B cell (primary cell): Measurements from ENCODE around the gene EHD1. TPM values are rescaled to one million over a fixed set of nuclear protein-coding genes. Genes with fewer than 3 reads are reported as not detected.

ENCODE experiments used
- ATAC-seq: fragments of 200-7000 bp; cut with Tn5 transposase; one replicate; pipeline ENCODE4 v1.10.0; 2021; ENCODE audit warnings: low read depth, mild to moderate bottlenecking, moderate number of reproducible peaks, moderate library complexity
- CTCF ChIA-PET: fragments of 350-600 bp; sonication (Branson Sonifier 250); formaldehyde crosslinking; loops from one replicate; lab custom pipeline; 2021; ENCODE audit warnings: antibody characterized with exemption, inconsistent platforms; lab: Charles Lee
- POLR2A ChIA-PET: fragments of 350-600 bp; sonication (Branson Sonifier 250); formaldehyde crosslinking; loops from one replicate; lab custom pipeline; 2021; ENCODE audit warnings: antibody characterized with exemption; lab: Charles Lee
- DNase-seq: peaks from one replicate; pipeline ENCODE4 v3.0.0; 2013
- H2AFZ ChIP-seq: 2 replicates; pipeline ENCODE4 v1.6.1; 2012; ENCODE audit warnings: mild to moderate bottlenecking, low read depth, low read length; ENCODE audit not compliant: insufficient read depth, poor library complexity, severe bottlenecking
- H3K27ac ChIP-seq, 2 donors: 1 replicate in 1 of 2; 2 replicates in 1 of 2; pipeline ENCODE4 v1.5.1; 2012 to 2013; ENCODE audit warnings: low read length in 2 of 2, mild to moderate bottlenecking in 2 of 2, moderate library complexity in 1 of 2
- H3K27me3 ChIP-seq, 4 experiments: fragments of 200-600 bp in 1 of 4; sonication (generic) in 1 of 4; replicated peaks in 1 of 4; 1 replicate in 2 of 4; 2 replicates in 2 of 4; pipeline versions ENCODE4 v1.6.1 to v1.7.0; 2013 to 2016; ENCODE audit warnings: low read length in 3 of 4, mild to moderate bottlenecking in 2 of 4, mixed read lengths in 1 of 4, moderate library complexity in 1 of 4; ENCODE audit not compliant: insufficient read depth in 4 of 4, control insufficient read depth in 3 of 4; ENCODE audit errors: control extremely low read depth in 1 of 4
- H3K36me3 ChIP-seq, 2 experiments: replicated peaks in 1 of 2; 1 replicate in 1 of 2; 2 replicates in 1 of 2; pipeline versions ENCODE4 v1.6.1 to v1.7.1; 2013; ENCODE audit warnings: low read length in 1 of 2; ENCODE audit not compliant: insufficient read depth in 2 of 2, control insufficient read depth in 1 of 2; ENCODE audit errors: control extremely low read depth in 1 of 2, extremely low read depth in 1 of 2
- H3K4me1 ChIP-seq, 2 donors: fragments of 200-600 bp in 1 of 2; sonication (generic) in 1 of 2; 1 replicate in 1 of 2; 2 replicates in 1 of 2; pipeline versions ENCODE4 v1.5.1 to v1.6.1; 2013 to 2017; ENCODE audit warnings: low read length in 2 of 2; ENCODE audit not compliant: control insufficient read depth in 2 of 2, insufficient read depth in 2 of 2
- H3K4me2 ChIP-seq: replicated peaks from 2 replicates; pipeline ENCODE3; 2012; ENCODE audit warnings: mild to moderate bottlenecking, low read depth, low read length; ENCODE audit not compliant: poor library complexity, severe bottlenecking
- H3K4me3 ChIP-seq, 5 experiments: fragments of 200-600 bp in 1 of 5; sonication (generic) in 1 of 5; 1 replicate in 3 of 5; 2 replicates in 2 of 5; pipeline versions ENCODE4 v1.5.1 to v1.7.0; 2011 to 2016; ENCODE audit warnings: low read length in 4 of 5, mild to moderate bottlenecking in 4 of 5, low read depth in 2 of 5, control low read depth in 1 of 5, moderate library complexity in 1 of 5; ENCODE audit not compliant: insufficient read depth in 1 of 5; ENCODE audit errors: control extremely low read depth in 1 of 5, extremely low read depth in 1 of 5
- H3K79me2 ChIP-seq: fragments of 200-600 bp; sonication (generic); one replicate; pipeline ENCODE4 v1.6.0; 2016; ENCODE audit warnings: low read length; ENCODE audit not compliant: control insufficient read depth, insufficient read depth
- H3K9ac ChIP-seq: fragments of 200-600 bp; sonication (generic); 2 replicates; pipeline ENCODE4 v1.6.1; 2017; ENCODE audit warnings: mild to moderate bottlenecking, low read length, moderate library complexity
- H3K9me3 ChIP-seq, 3 donors: one replicate each; pipeline versions ENCODE4 v1.6.1 to v1.7.1; 2013; ENCODE audit warnings: low read length in 2 of 3; ENCODE audit not compliant: control insufficient read depth in 2 of 3, insufficient read depth in 1 of 3; ENCODE audit errors: control extremely low read depth in 1 of 3
- H4K20me1 ChIP-seq: 2 replicates; pipeline ENCODE4 v1.6.0; 2012; ENCODE audit warnings: mild to moderate bottlenecking, low read length; ENCODE audit not compliant: insufficient read depth, control insufficient read depth, poor library complexity, severe bottlenecking
- H3K27ac Mint-ChIP-seq: one replicate; pipeline ENCODE4 v1.8.0; 2021; ENCODE audit warnings: mixed read lengths
- H3K27me3 Mint-ChIP-seq: one replicate; pipeline ENCODE4 v1.8.0; 2021; ENCODE audit warnings: mixed read lengths
- H3K4me1 Mint-ChIP-seq: one replicate; pipeline ENCODE4 v1.8.0; 2021; ENCODE audit warnings: mixed read lengths
- H3K4me3 Mint-ChIP-seq: one replicate; pipeline ENCODE4 v1.8.0; 2021; ENCODE audit warnings: mixed read lengths
- H3K9me3 Mint-ChIP-seq: one replicate; pipeline ENCODE4 v1.8.0; 2022; ENCODE audit warnings: mixed read lengths; ENCODE audit not compliant: insufficient read depth
- CTCF ChIP-seq: fragments of 200-600 bp; IDR thresholded peaks from one replicate; pipeline ENCODE4 v1.8.0; 2022; ENCODE audit warnings: antibody characterized with exemption, mild to moderate bottlenecking
- EZH2 ChIP-seq: IDR thresholded peaks from 2 replicates; pipeline ENCODE4 v1.6.1; 2012; ENCODE audit warnings: borderline replicate concordance, low read depth, mild to moderate bottlenecking, moderate library complexity, low read length; ENCODE audit not compliant: insufficient read depth, poor library complexity, severe bottlenecking
- WGBS: methylation state at CpG from one replicate; pipeline ENCODE4 v1.1.5; 2013; ENCODE audit warnings: missing lambda C conversion rate; ENCODE audit not compliant: insufficient coverage; 5-methylcytosine and 5-hydroxymethylcytosine counted together
- intact Hi-C: fragments of 100-400 bp; cut with micrococcal nuclease; formaldehyde crosslinking; loops from one replicate; pipeline ENCODE4 v1.10.0; 2022
- polyA plus RNA-seq: library from polyadenylated mRNA; depleted of rRNA; stranded (reverse); fragments of >200 nt; gene quantifications from 2 replicates; pipeline ENCODE4 v1.2.3, GENCODE V29; 2012
- total RNA-seq, 2 donors: library from RNA; stranded (reverse); fragments of 120-200 nt in 1 of 2; gene quantifications; 1 replicate in 1 of 2; 2 replicates in 1 of 2; pipeline versions ENCODE4 v1.2.3 to v1.2.4, GENCODE V29; 2013 to 2022

The EHD1 gene
- total and polyA plus RNA-seq, 2 donors (not counting 1 experiment from before 2014, with no cell fraction given) = 208 to 280 TPM

- ATAC-seq = peak; percentile 61
- WGBS = 1% methylated on average over 12 of the region's 13 CpGs
Observed at GRCh38 chr11:64850979-64851567, 27.3 kb downstream of the EHD1 start.

More at GRCh38 chr11:64850979-64851567, 27.3 kb downstream of the EHD1 start:
- H3K27ac ChIP-seq = peak overlapping the region; percentile 90 to 100
- Mint-ChIP-seq H3K9me3 (no peaks in the 10 kb centered on the region), H3K27me3 (no peaks in the 10 kb centered on the region), H3K4me1 (peaks cover 87% of the 10 kb centered on the region), H3K4me3 (peak overlapping the region; percentile 79), H3K27ac (peak overlapping the region; percentile 95)
- peak overlapping the region; percentile 57 for H3K9ac ChIP-seq
- H3K4me1 ChIP-seq = peaks cover 87 to 94% of the 10 kb centered on the region in 2 donors
- ChIA-PET POLR2A (interaction anchor here (0.7 to 8.7 kb wide), 14 partner anchors 8 to 1188 kb away, joined by 3 to 158 read pairs (median 7); partner anchors contain the start of genes ARL2, EHD1 and MEN1), CTCF (interaction anchor here (0.5 to 29.2 kb wide), 13 partner anchors 12 to 1035 kb away, joined by 3 to 1254 read pairs (median 4); partner anchors contain the start of genes ARL2, EHD1, PRDX5 and TM7SF2)
- H3K36me3 ChIP-seq = peaks cover 0 to 28% of the 10 kb centered on the region in 2 experiments
- H3K4me3 ChIP-seq = peak overlapping the region in 3 of 5 experiments; percentile 23 to 59 (median 40)
- peak; percentile 93 for DNase-seq
- H3K4me2 ChIP-seq = peak overlapping the region; percentile 76
- no peak overlapping the region for H2AFZ ChIP-seq
- peaks cover 2% of the 10 kb centered on the region for H4K20me1 ChIP-seq
- intact Hi-C loops = loop anchor here (1.0 kb wide), 4 partner anchors 8 to 43 kb away; partner anchors contain the start of gene EHD1
- TF ChIP-seq CTCF (no peak), EZH2 (no peak)
- H3K9me3 ChIP-seq = no peaks in the 10 kb centered on the region
- H3K79me2 ChIP-seq = peaks cover 48% of the 10 kb centered on the region
- no peaks in the 10 kb centered on the region for H3K27me3 ChIP-seq
